ENCODE results near the gene P2RY2. TPM values are rescaled to one million over a fixed set of nuclear protein-coding genes. Genes with fewer than 3 reads are reported as not detected.

Gene P2RY2
- polyA plus RNA-seq, 2 of the 4 experiments (the other 2 are of a cell fraction), result 3.7 to 6.4 TPM

- Histone ChIP-seq H3K4me2 (no peak overlapping the region), H3K27ac (peak overlapping the region; percentile 33 to 41; a peak in 2 of 6 replicates), H3K4me3 (no peak overlapping the region), H3K9me3 (no peaks in the 10 kb centered on the region), H3K4me1 (peaks cover 44% of the 10 kb centered on the region)
- DNase-seq (ENCODE audit: low read depth in 1 of 2, low spot score in 1 of 2) (no peak), FAIRE-seq (no peak), ATAC-seq (no peak)
- 88% methylated on average over 4 of the region's 4 CpGs for WGBS (ENCODE audit: missing lambda C conversion rate)
- TF ChIP-seq RFX5 (IDR thresholded peaks at IDR 0.05) (no peak), CHD2 (IDR thresholded peaks at IDR 0.05; ENCODE audit: low read length, partially characterized antibody) (no peak), MAFK (IDR thresholded peaks at IDR 0.05; ENCODE audit: partially characterized antibody) (no peak)
- ChIA-PET POLR2A (interaction anchor here (0.6 kb wide), 1 partner anchor 66 kb away, joined by 3 read pairs; no protein-coding TSS in a partner anchor), CTCF (interaction anchor here (1.0 to 13.9 kb wide), 6 partner anchors 10 to 358 kb away, joined by 4 to 179 read pairs (median 61); no protein-coding TSS in a partner anchor)
Measured at GRCh38 chr11:73188301-73188700, 29.8 kb upstream of the P2RY2 start.

GRCh38 chr11:73189315-73189714 is 28.8 kb upstream of the P2RY2 start:
- Histone ChIP-seq H3K9me3 (no peaks in the 10 kb centered on the region), H3K4me2 (no peak overlapping the region), H3K4me1 (peaks cover 55% of the 10 kb centered on the region), H3K27ac (0 out of 6 replicates have a peak overlapping the region, but pooled peaks of 1 of the 2 experiments have one; percentile 4), H3K4me3 (no peak overlapping the region)
- TF ChIP-seq RAD21 (conservative IDR thresholded peaks at IDR 0.05 in 1 of 2, IDR thresholded peaks at IDR 0.05 in 1 of 2), result no peak
- TF ChIP-seq CTCF (IDR thresholded peaks at IDR 0.05), result no peak
- TF ChIP-seq HMGXB4 (CRISPR knock-in tag; IDR thresholded peaks at IDR 0.05; ENCODE audit: borderline replicate concordance), result no peak
- TF ChIP-seq FOXS1 (CRISPR knock-in tag; IDR thresholded peaks at IDR 0.05), result no peak
- TF ChIP-seq PHF8 (IDR thresholded peaks at IDR 0.05; ENCODE audit: borderline replicate concordance, low read depth), result no peak
- no peak for TF ChIP-seq JUNB (IDR thresholded peaks at IDR 0.05)
- no peak for TF ChIP-seq E2F6 (IDR thresholded peaks at IDR 0.05; ENCODE audit: borderline replicate concordance, low read depth)
- no peak for TF ChIP-seq TFCP2L1 (CRISPR knock-in tag; IDR thresholded peaks at IDR 0.05)
- no peak for TF ChIP-seq ZSCAN20 (CRISPR knock-in tag; IDR thresholded peaks at IDR 0.05)
- no peak for TF ChIP-seq RFX5 (IDR thresholded peaks at IDR 0.05)
- TF ChIP-seq USF2 (IDR thresholded peaks at IDR 0.05), result no peak
- TF ChIP-seq HOXB13 (CRISPR knock-in tag; IDR thresholded peaks at IDR 0.05; ENCODE audit: low read depth), result no peak
- no peak for TF ChIP-seq MAFK (IDR thresholded peaks at IDR 0.05; ENCODE audit: partially characterized antibody)
- no peak for TF ChIP-seq CHD2 (IDR thresholded peaks at IDR 0.05; ENCODE audit: low read length, partially characterized antibody)
- no peak for ATAC-seq
- 77% methylated on average over 8 of the region's 8 CpGs for WGBS (ENCODE audit: missing lambda C conversion rate)
- POLR2A ChIA-PET, result interaction anchor here (0.9 kb wide), 1 partner anchor 39 kb away, joined by 4 read pairs; no protein-coding TSS in a partner anchor
- no peak for FAIRE-seq
- DNase-seq (ENCODE audit: low read depth in 1 of 2, low spot score in 1 of 2), result no peak
- CTCF ChIA-PET, result interaction anchor here (0.7 to 13.9 kb wide), 7 partner anchors 11 to 480 kb away, joined by 3 to 179 read pairs (median 56); no protein-coding TSS in a partner anchor

All from A549 (cell line).